Tibial nerve (tissue), 4 donors: Measurements from ENCODE around the gene AQP12A. TPM values are rescaled to one million over a fixed set of nuclear protein-coding genes. Genes with fewer than 3 reads are reported as not detected.

Experiments
- DNase-seq, 2 donors: peaks; one replicate each; pipeline ENCODE4 v3.0.0-alpha.2; 2019; ENCODE audit warnings: low spot score in 2 of 2
- H3K27ac ChIP-seq, 4 donors: fragments of 200-600 bp; sonication (generic) in 3 of 4; one replicate each; pipeline ENCODE4 v1.5.1; 2017 to 2019; ENCODE audit warnings: mild to moderate bottlenecking in 1 of 4
- H3K27me3 ChIP-seq, 2 donors: fragments of 200-600 bp; sonication (generic) in 1 of 2; one replicate each; pipeline versions ENCODE4 v1.5.1 to v1.6.0; 2017 to 2019
- H3K36me3 ChIP-seq, 3 donors: fragments of 200-600 bp; sonication (generic); one replicate each; pipeline ENCODE4 v1.5.1; 2018 to 2019
- H3K4me1 ChIP-seq, 4 donors: fragments of 200-600 bp; sonication (generic) in 3 of 4; one replicate each; pipeline ENCODE4 v1.5.1; 2017 to 2019
- H3K4me3 ChIP-seq, 4 donors: fragments of 200-600 bp; sonication (generic) in 3 of 4; one replicate each; pipeline ENCODE4 v1.5.1; 2017 to 2019; ENCODE audit warnings: mild to moderate bottlenecking in 1 of 4, moderate library complexity in 1 of 4
- H3K9me3 ChIP-seq, 4 donors: fragments of 200-600 bp; sonication (generic) in 3 of 4; one replicate each; pipeline ENCODE4 v1.5.1; 2017 to 2019
- CTCF ChIP-seq, 5 experiments: fragments of 200-600 bp in 3 of 5; fragments of 450-650 bp in 2 of 5; sonication (generic) in 3 of 5; IDR thresholded peaks; one replicate each; pipeline ENCODE4 v1.5.1; 2016 to 2019; ENCODE audit warnings: antibody characterized with exemption in 5 of 5, mild to moderate bottlenecking in 3 of 5, moderate library complexity in 2 of 5
- EP300 ChIP-seq, 2 donors: sonication (generic); formaldehyde crosslinking; IDR thresholded peaks; one replicate each; pipeline ENCODE4 v1.6.1; 2017; ENCODE audit warnings: antibody characterized with exemption in 2 of 2, mild to moderate bottlenecking in 1 of 2
- POLR2A ChIP-seq, 2 donors: fragments of 450-650 bp; IDR thresholded peaks; one replicate each; pipeline ENCODE4 v1.6.1; 2017; ENCODE audit warnings: antibody characterized with exemption in 2 of 2, mild to moderate bottlenecking in 2 of 2, moderate library complexity in 2 of 2
- WGBS, 2 donors: methylation state at CpG; one replicate each; pipeline ENCODE4 v1.1.5; 2018; 5-methylcytosine and 5-hydroxymethylcytosine counted together
- total RNA-seq, 4 donors: library from RNA; depleted of rRNA; stranded (reverse); fragments of >200 nt; gene quantifications; one replicate each; pipeline ENCODE4 v1.1.0, GENCODE V29; 2016

AQP12A gene
- total RNA-seq, 4 donors from 2014 or later = 1.2 TPM; not detected in 3

GRCh38 chr2:240685771-240686371, 5.8 kb upstream of the AQP12A start:
- no peak for TF ChIP-seq POLR2A (IDR thresholded peaks at IDR 0.05)
- no peak for TF ChIP-seq EP300 (IDR thresholded peaks at IDR 0.05)
- TF ChIP-seq CTCF (IDR thresholded peaks at IDR 0.05) = no peak
- 61 to 62% methylated on average over 10 of the region's 10 CpGs for WGBS, 2 donors
- H3K4me3 ChIP-seq = no peak overlapping the region
- no peaks in the 10 kb centered on the region for H3K9me3 ChIP-seq
- no peak for DNase-seq
- peaks cover 0 to 5% of the 10 kb centered on the region in 2 donors for H3K27me3 ChIP-seq
- H3K4me1 ChIP-seq = no peaks in the 10 kb centered on the region
- H3K27ac ChIP-seq = no peak overlapping the region
- H3K36me3 ChIP-seq = no peaks in the 10 kb centered on the region

- H3K27me3 ChIP-seq = peaks cover 0 to 5% of the 10 kb centered on the region in 2 donors
- no peaks in the 10 kb centered on the region for H3K4me1 ChIP-seq
- TF ChIP-seq CTCF (IDR thresholded peaks at IDR 0.05) = no peak
- no peak for TF ChIP-seq EP300 (IDR thresholded peaks at IDR 0.05)
- TF ChIP-seq POLR2A (IDR thresholded peaks at IDR 0.05) = no peak
- H3K36me3 ChIP-seq = no peaks in the 10 kb centered on the region
- DNase-seq = no peak
- no peaks in the 10 kb centered on the region for H3K9me3 ChIP-seq
- WGBS, 2 donors = 72 to 76% methylated on average over 6 of the region's 6 CpGs
- no peak overlapping the region for H3K4me3 ChIP-seq
- no peak overlapping the region for H3K27ac ChIP-seq
Observed at GRCh38 chr2:240686460-240686859, 5.2 kb upstream of the AQP12A start.

GRCh38 chr2:240687045-240687740, 4.5 kb upstream of the AQP12A start:
- Histone ChIP-seq H3K27ac (no peak overlapping the region), H3K4me1 (no peaks in the 10 kb centered on the region), H3K4me3 (no peak overlapping the region), H3K9me3 (no peaks in the 10 kb centered on the region), H3K27me3 (peaks cover 0 to 5% of the 10 kb centered on the region in 2 donors), H3K36me3 (no peaks in the 10 kb centered on the region)
- DNase-seq = no peak
- TF ChIP-seq POLR2A (IDR thresholded peaks at IDR 0.05) = no peak
- no peak for TF ChIP-seq EP300 (IDR thresholded peaks at IDR 0.05)
- TF ChIP-seq CTCF (IDR thresholded peaks at IDR 0.05) = no peak
- WGBS, 2 donors = 82 to 83% methylated on average over 15 to 19 of the region's 20 CpGs

GRCh38 chr2:240687741-240688552, 3.7 kb upstream of the AQP12A start:
- Histone ChIP-seq H3K9me3 (no peaks in the 10 kb centered on the region), H3K36me3 (no peaks in the 10 kb centered on the region), H3K27ac (no peak overlapping the region), H3K27me3 (peaks cover 0 to 5% of the 10 kb centered on the region in 2 donors), H3K4me3 (no peak overlapping the region), H3K4me1 (no peaks in the 10 kb centered on the region)
- no peak for DNase-seq
- WGBS, 2 donors = 84 to 93% methylated on average over 11 of the region's 14 CpGs
- TF ChIP-seq CTCF (IDR thresholded peaks at IDR 0.05) = no peak
- TF ChIP-seq EP300 (IDR thresholded peaks at IDR 0.05) = no peak
- TF ChIP-seq POLR2A (IDR thresholded peaks at IDR 0.05) = no peak

GRCh38 chr2:240688553-240688919, 3.1 kb upstream of the AQP12A start:
- peaks cover 0 to 5% of the 10 kb centered on the region in 2 donors for H3K27me3 ChIP-seq
- no peak overlapping the region for H3K4me3 ChIP-seq
- no peak overlapping the region for H3K27ac ChIP-seq
- DNase-seq = no peak
- H3K4me1 ChIP-seq = no peaks in the 10 kb centered on the region
- TF ChIP-seq CTCF (IDR thresholded peaks at IDR 0.05) (no peak), POLR2A (IDR thresholded peaks at IDR 0.05) (no peak), EP300 (IDR thresholded peaks at IDR 0.05) (no peak)
- WGBS, 2 donors = 94 to 95% methylated on average over 7 to 9 of the region's 9 CpGs
- no peaks in the 10 kb centered on the region for H3K9me3 ChIP-seq
- no peaks in the 10 kb centered on the region for H3K36me3 ChIP-seq
